Measurements from ENCODE around the gene GMPPA.

- TF ChIP-seq CTCF (IDR thresholded peaks at IDR 0.05; ENCODE audit: low read depth, low read length) = no peak
- no peak for TF ChIP-seq POLR2A (IDR thresholded peaks at IDR 0.05; ENCODE audit: extremely low read depth, insufficient read length)
These were observed 33.1 kb downstream of the GMPPA start for GRCh38 chr2:219531639-219532377.
